IMR-90 (cell line): ENCODE results near the gene HOXD10.

Experiments
- BHLHE40 ChIP-seq: fragments of 150-350 bp; IDR thresholded peaks from 2 replicates; pipeline ENCODE4 v1.6.1; 2016; ENCODE audit warnings: mild to moderate bottlenecking, low read depth, low read length
- CEBPB ChIP-seq: IDR thresholded peaks from 2 replicates; pipeline ENCODE4 v1.6.1; 2012; ENCODE audit warnings: low read depth, low read length, improper control_type of control experiment
- CHD1 ChIP-seq: IDR thresholded peaks from 2 replicates; pipeline ENCODE4 v1.6.1; 2012; ENCODE audit warnings: low read depth, low read length, improper control_type of control experiment
- ELK1 ChIP-seq: fragments of 150-350 bp; IDR thresholded peaks from 2 replicates; pipeline ENCODE4 v1.6.1; 2016; ENCODE audit warnings: low read depth, mild to moderate bottlenecking, low read length, moderate library complexity, borderline replicate concordance
- FOS ChIP-seq: fragments of 150-350 bp; IDR thresholded peaks from 2 replicates; pipeline ENCODE4 v1.6.1; 2016; ENCODE audit warnings: low read depth, low read length
- MXI1 ChIP-seq: IDR thresholded peaks from 2 replicates; pipeline ENCODE4 v1.6.1; 2012; ENCODE audit warnings: low read depth, mild to moderate bottlenecking, low read length, moderate library complexity, borderline replicate concordance
- POLR2A ChIP-seq: IDR thresholded peaks from 2 replicates; pipeline ENCODE4 v1.6.1; 2012; ENCODE audit warnings: mild to moderate bottlenecking, low read depth, low read length
- RAD21 ChIP-seq: IDR thresholded peaks from 2 replicates; pipeline ENCODE4 v1.6.1; 2012; ENCODE audit warnings: low read length, improper control_type of control experiment
- RCOR1 ChIP-seq: IDR thresholded peaks from 2 replicates; pipeline ENCODE4 v1.6.1; 2012; ENCODE audit warnings: mild to moderate bottlenecking, low read length, improper control_type of control experiment; ENCODE audit not compliant: insufficient replicate concordance
- RFX5 ChIP-seq: IDR thresholded peaks from 2 replicates; pipeline ENCODE4 v1.8.0; 2012; ENCODE audit warnings: low read depth, mild to moderate bottlenecking, low read length, moderate library complexity
- SMC3 ChIP-seq: fragments of 150-350 bp; IDR thresholded peaks from 2 replicates; pipeline ENCODE4 v1.6.1; 2016; ENCODE audit warnings: low read depth, mild to moderate bottlenecking, antibody characterized with exemption, low read length, moderate library complexity
- USF2 ChIP-seq: fragments of 150-350 bp; IDR thresholded peaks from 2 replicates; pipeline ENCODE4 v1.6.1; 2017; ENCODE audit warnings: mild to moderate bottlenecking, antibody characterized with exemption, low read length, low read depth
- TF ChIP-seq, protein P1 (sequence below): conservative IDR thresholded peaks from 2 replicates; pipeline ENCODE4 v1.5.1; 2012; ENCODE audit warnings: mild to moderate bottlenecking, low read depth, low read length, improper control_type of control experiment

- TF ChIP-seq POLR2A (no peak), USF2 (no peak), ELK1 (no peak), CHD1 (no peak), RFX5 (no peak), MXI1 (no peak), RCOR1 (no peak), CEBPB (no peak), FOS (no peak), SMC3 (no peak), BHLHE40 (no peak), RAD21 (no peak)
- TF ChIP-seq, protein P1, sequence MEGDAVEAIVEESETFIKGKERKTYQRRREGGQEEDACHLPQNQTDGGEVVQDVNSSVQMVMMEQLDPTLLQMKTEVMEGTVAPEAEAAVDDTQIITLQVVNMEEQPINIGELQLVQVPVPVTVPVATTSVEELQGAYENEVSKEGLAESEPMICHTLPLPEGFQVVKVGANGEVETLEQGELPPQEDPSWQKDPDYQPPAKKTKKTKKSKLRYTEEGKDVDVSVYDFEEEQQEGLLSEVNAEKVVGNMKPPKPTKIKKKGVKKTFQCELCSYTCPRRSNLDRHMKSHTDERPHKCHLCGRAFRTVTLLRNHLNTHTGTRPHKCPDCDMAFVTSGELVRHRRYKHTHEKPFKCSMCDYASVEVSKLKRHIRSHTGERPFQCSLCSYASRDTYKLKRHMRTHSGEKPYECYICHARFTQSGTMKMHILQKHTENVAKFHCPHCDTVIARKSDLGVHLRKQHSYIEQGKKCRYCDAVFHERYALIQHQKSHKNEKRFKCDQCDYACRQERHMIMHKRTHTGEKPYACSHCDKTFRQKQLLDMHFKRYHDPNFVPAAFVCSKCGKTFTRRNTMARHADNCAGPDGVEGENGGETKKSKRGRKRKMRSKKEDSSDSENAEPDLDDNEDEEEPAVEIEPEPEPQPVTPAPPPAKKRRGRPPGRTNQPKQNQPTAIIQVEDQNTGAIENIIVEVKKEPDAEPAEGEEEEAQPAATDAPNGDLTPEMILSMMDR, result no peak
Measured at GRCh38 chr2:176147210-176147799, 30.7 kb downstream of the HOXD10 start.
